Measurements from ENCODE around the gene SPATA20. TPM values are rescaled to one million over a fixed set of nuclear protein-coding genes. Genes with fewer than 3 reads are reported as not detected.
A peak's percentile ranks its signal among the peaks of the same experiment; 100 is the strongest.

SPATA20 gene
- total RNA-seq, 1 experiment from 2014 or later, result 33.2 TPM

- Mint-ChIP-seq H3K27ac (ENCODE audit: unreplicated experiment) (no peak overlapping the region), H3K36me3 (ENCODE audit: insufficient read depth, unreplicated experiment) (peaks cover 8% of the 10 kb centered on the region), H3K9me3 (ENCODE audit: low read depth, unreplicated experiment) (no peaks in the 10 kb centered on the region), H3K27me3 (ENCODE audit: unreplicated experiment) (no peaks in the 10 kb centered on the region), H3K4me3 (ENCODE audit: low read depth, unreplicated experiment) (no peak overlapping the region), H3K4me1 (ENCODE audit: low read depth, unreplicated experiment) (peaks cover 7% of the 10 kb centered on the region)
- no peak for TF ChIP-seq CTCF (IDR thresholded peaks at IDR 0.05; ENCODE audit: unreplicated experiment)
- no TSS peak for BruUV-seq (replicated peaks)
- intact Hi-C loops (cut with micrococcal nuclease; ENCODE audit: unreplicated experiment), result loop anchor here (10.0 kb wide), 1 partner anchor 405 kb away; no protein-coding TSS in a partner anchor
- CTCF ChIA-PET, result interaction anchor here (1.0 to 1.5 kb wide), 4 partner anchors 19 to 169 kb away, joined by 3 to 30 read pairs (median 12); partner anchors contain the start of gene LUC7L3
- DNase-seq, result no peak
Observed at GRCh38 chr17:50549969-50550368, 3.0 kb downstream of the SPATA20 start.

- intact Hi-C loops (cut with micrococcal nuclease; ENCODE audit: unreplicated experiment), result no loop called here
- no TSS peak for BruUV-seq (replicated peaks)
- Mint-ChIP-seq H3K4me3 (ENCODE audit: low read depth, unreplicated experiment) (no peak overlapping the region), H3K36me3 (ENCODE audit: insufficient read depth, unreplicated experiment) (peaks cover 8% of the 10 kb centered on the region), H3K4me1 (ENCODE audit: low read depth, unreplicated experiment) (no peaks in the 10 kb centered on the region), H3K27ac (ENCODE audit: unreplicated experiment) (no peak overlapping the region), H3K9me3 (ENCODE audit: low read depth, unreplicated experiment) (no peaks in the 10 kb centered on the region), H3K27me3 (ENCODE audit: unreplicated experiment) (no peaks in the 10 kb centered on the region)
- DNase-seq, result peak; percentile 88
- TF ChIP-seq CTCF (IDR thresholded peaks at IDR 0.05; ENCODE audit: unreplicated experiment), result peak; percentile 77
- CTCF ChIA-PET, result interaction anchor here (0.6 to 1.5 kb wide), 17 partner anchors 8 to 255 kb away, joined by 3 to 30 read pairs (median 6); partner anchors contain the start of genes CACNA1G and LUC7L3
Observed at GRCh38 chr17:50550661-50551432, 3.9 kb downstream of the SPATA20 start.

- Mint-ChIP-seq H3K27ac (ENCODE audit: unreplicated experiment) (no peak overlapping the region), H3K27me3 (ENCODE audit: unreplicated experiment) (no peaks in the 10 kb centered on the region), H3K9me3 (ENCODE audit: low read depth, unreplicated experiment) (no peaks in the 10 kb centered on the region), H3K36me3 (ENCODE audit: insufficient read depth, unreplicated experiment) (peaks cover 8% of the 10 kb centered on the region), H3K4me3 (ENCODE audit: low read depth, unreplicated experiment) (no peak overlapping the region), H3K4me1 (ENCODE audit: low read depth, unreplicated experiment) (no peaks in the 10 kb centered on the region)
- BruUV-seq (replicated peaks), result no TSS peak
- TF ChIP-seq CTCF (IDR thresholded peaks at IDR 0.05; ENCODE audit: unreplicated experiment), result no peak
- no peak for DNase-seq
- intact Hi-C loops (cut with micrococcal nuclease; ENCODE audit: unreplicated experiment), result no loop called here
- CTCF ChIA-PET, result interaction anchor here (0.6 to 1.5 kb wide), 18 partner anchors 8 to 254 kb away, joined by 3 to 30 read pairs (median 5); partner anchors contain the start of genes CACNA1G and LUC7L3
Observed at GRCh38 chr17:50551433-50551815, 4.5 kb downstream of the SPATA20 start.

- Mint-ChIP-seq H3K36me3 (ENCODE audit: insufficient read depth, unreplicated experiment) (peaks cover 8% of the 10 kb centered on the region), H3K4me3 (ENCODE audit: low read depth, unreplicated experiment) (no peak overlapping the region), H3K27ac (ENCODE audit: unreplicated experiment) (no peak overlapping the region), H3K27me3 (ENCODE audit: unreplicated experiment) (peaks cover 2% of the 10 kb centered on the region), H3K4me1 (ENCODE audit: low read depth, unreplicated experiment) (no peaks in the 10 kb centered on the region), H3K9me3 (ENCODE audit: low read depth, unreplicated experiment) (no peaks in the 10 kb centered on the region)
- DNase-seq, result no peak
- intact Hi-C loops (cut with micrococcal nuclease; ENCODE audit: unreplicated experiment), result no loop called here
- CTCF ChIA-PET, result interaction anchor here (1.1 kb wide), 1 partner anchor 231 kb away, joined by 3 read pairs; no protein-coding TSS in a partner anchor
- no TSS peak for BruUV-seq (replicated peaks)
- no peak for TF ChIP-seq CTCF (IDR thresholded peaks at IDR 0.05; ENCODE audit: unreplicated experiment)
Observed at GRCh38 chr17:50551884-50552283, 4.9 kb downstream of the SPATA20 start.
